Measurements from ENCODE around the gene CCNL2.

The CCNL2 gene

DNA sequence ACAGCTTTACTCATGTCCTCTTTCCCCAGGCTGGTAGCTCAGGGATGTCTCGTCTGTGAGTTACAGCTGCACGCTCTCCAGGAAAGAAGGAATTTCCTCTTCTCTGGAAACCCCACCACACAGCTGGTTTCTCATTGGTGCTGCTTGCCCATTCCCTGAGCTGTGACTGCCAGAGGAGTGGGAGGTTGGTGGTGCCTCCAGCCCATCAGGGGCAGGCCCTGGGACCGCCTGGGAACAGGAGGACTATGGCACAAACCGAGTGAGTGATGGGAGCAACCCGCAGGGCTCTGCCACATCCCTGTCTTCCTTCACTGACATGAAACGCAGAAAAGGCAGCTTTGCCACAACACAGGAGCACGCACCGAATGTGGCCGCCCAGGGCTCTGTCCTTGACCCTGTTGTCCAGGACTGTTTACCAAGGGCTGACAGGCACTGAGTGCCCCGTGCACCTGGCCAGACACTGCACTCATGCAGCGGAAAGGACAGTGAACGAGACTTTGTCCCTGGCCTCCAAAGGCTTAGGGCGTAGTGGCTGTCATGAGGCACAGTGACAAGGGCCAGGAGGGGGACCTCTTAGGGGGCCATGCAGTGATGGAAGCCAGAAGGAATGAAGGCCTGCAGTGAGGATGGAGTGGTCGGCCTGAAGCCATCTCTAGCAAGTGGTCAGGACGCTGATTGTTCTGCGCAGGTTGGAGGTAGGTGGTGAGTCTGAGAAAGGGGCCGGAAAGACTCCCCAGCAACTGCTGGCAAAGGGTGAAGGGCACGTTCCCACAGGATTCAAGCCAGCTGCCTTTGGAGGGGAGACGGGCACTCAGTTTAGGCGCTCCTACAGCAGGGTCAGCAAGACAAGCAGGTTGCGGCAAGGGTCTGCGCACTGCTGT, 1.7 kb upstream of the CCNL2 start:
- H3K36me3 ChIP-seq (ENCODE audit: insufficient read depth, low read depth, low read length): peaks cover 75% of the 10 kb centered on the region
- H3K9me3 ChIP-seq (ENCODE audit: insufficient read depth, low read depth, low read length): no peaks in the 10 kb centered on the region

GRCh38 chr1:1399872-1400575, 889 bp upstream of the CCNL2 start:
- Histone ChIP-seq H3K9ac (ENCODE audit: low read depth, low read length) (peak overlapping the region; percentile 98), H3K27me3 (ENCODE audit: insufficient read depth, low read length) (no peaks in the 10 kb centered on the region), H3K4me3 (ENCODE audit: low read length) (peak overlapping the region; percentile 98), H3K27ac (ENCODE audit: low read length) (peak overlapping the region; percentile 77), H3K4me1 (ENCODE audit: insufficient read depth, low read length) (peaks cover 11% of the 10 kb centered on the region), H3K9me3 (ENCODE audit: insufficient read depth, low read depth, low read length) (no peaks in the 10 kb centered on the region), H3K36me3 (ENCODE audit: insufficient read depth, low read depth, low read length) (peaks cover 75% of the 10 kb centered on the region)

More for the DNA sequence above, 1.7 kb upstream of the CCNL2 start:
- Histone ChIP-seq H3K9ac (ENCODE audit: low read depth, low read length) (peak overlapping the region; percentile 98; the same call in 1 of the 2 replicates), H3K4me1 (ENCODE audit: insufficient read depth, low read length) (peaks cover 11% of the 10 kb centered on the region), H3K27me3 (ENCODE audit: insufficient read depth, low read length) (no peaks in the 10 kb centered on the region), H3K4me3 (ENCODE audit: low read length) (peak overlapping the region; percentile 98), H3K27ac (ENCODE audit: low read length) (no peak overlapping the region)

DNA sequence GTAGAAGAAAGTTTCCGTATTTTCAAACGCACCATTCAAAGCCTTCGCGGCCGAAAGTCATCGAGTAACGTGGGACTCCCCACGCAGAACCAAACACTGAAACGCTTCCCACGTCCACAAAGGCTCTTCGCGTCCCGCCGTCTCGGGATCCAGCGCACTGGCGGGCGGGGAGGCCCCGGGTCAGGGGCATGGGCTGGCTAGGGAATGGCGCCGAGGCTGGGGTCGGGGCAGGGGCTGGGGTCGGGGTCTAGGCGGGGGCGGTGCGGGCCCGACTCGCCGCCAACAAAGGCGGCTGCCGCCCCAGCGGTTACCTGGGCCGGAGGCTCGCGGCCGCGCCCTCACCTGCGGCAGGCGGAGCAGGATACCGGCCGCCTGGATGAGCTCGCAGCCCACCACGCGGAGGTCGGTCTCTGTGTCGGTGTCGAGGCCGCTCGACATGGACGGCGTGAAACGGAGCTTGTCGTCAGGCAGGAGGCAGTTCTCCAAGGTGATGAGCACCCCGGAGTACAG, 403 bp downstream of the CCNL2 start:
- no peaks in the 10 kb centered on the region for H3K27me3 ChIP-seq (ENCODE audit: insufficient read depth, low read length)
- H3K4me1 ChIP-seq (ENCODE audit: insufficient read depth, low read length): peaks cover 11% of the 10 kb centered on the region
- peak overlapping the region; percentile 97 for H3K9ac ChIP-seq (ENCODE audit: low read depth, low read length)
- H3K27ac ChIP-seq (ENCODE audit: low read length): peak overlapping the region; percentile 58
- H3K9me3 ChIP-seq (ENCODE audit: insufficient read depth, low read depth, low read length): no peaks in the 10 kb centered on the region
- peaks cover 75% of the 10 kb centered on the region for H3K36me3 ChIP-seq (ENCODE audit: insufficient read depth, low read depth, low read length)
- peak overlapping the region; percentile 99 for H3K4me3 ChIP-seq (ENCODE audit: low read length)

DNA sequence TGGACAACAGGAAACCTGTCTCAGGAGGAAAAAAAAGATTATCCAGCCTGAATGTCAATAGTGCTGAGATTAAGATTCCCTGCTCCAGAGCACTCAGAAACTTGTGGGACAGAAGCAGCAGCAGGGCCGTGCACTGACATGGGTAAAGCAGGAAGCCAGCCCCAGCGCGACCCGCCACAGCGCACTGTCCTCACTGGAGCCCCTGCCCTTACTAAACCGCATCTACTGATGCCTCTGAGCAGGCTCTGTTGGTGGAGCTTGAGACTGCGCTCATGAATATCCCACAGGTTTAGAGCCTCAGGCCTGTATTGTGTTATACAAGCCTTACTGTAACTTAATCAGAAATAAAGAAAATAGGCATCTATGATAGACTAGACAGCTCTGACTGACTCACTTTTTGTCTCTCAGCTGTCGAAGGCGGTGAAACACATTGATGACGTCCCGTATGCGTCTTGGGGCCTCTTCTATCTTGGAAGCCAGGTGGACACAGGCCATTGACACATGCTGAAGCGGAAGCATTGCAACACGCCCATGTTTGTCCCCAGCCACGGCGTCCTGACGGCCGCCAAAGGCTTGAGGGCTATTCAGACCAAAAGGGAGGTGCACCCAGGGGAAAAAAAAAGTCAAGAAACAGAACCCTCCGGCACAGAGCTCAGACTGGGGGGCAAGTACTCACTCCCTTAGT, 1.2 kb downstream of the CCNL2 start:
- peak overlapping the region; percentile 99 for H3K4me3 ChIP-seq (ENCODE audit: low read length)
- H3K27ac ChIP-seq (ENCODE audit: low read length): no peak overlapping the region
- no peaks in the 10 kb centered on the region for H3K9me3 ChIP-seq (ENCODE audit: insufficient read depth, low read depth, low read length)
- H3K9ac ChIP-seq (ENCODE audit: low read depth, low read length): peak overlapping the region; percentile 97
- peaks cover 75% of the 10 kb centered on the region for H3K36me3 ChIP-seq (ENCODE audit: insufficient read depth, low read depth, low read length)
- H3K4me1 ChIP-seq (ENCODE audit: insufficient read depth, low read length): peaks cover 11% of the 10 kb centered on the region
- no peaks in the 10 kb centered on the region for H3K27me3 ChIP-seq (ENCODE audit: insufficient read depth, low read length)

DNA sequence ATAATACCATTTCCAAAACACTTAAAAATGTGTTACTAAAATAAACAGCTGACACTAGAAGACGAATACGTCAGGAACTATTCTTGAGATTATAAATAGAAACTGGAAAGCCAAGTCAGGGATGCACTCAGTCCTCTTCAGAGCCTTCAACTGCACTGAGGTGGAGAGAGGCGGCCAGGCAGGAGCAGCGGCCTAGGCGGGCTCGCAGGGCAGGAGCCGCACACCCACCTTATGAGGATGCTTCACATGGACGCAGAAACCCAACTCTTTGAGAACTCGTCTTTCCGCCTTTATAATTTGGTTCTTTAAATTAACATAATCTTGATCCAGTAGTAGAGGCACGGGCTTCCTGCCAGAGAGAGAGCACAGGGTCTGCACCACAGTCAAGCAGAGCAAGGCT, 4.0 kb downstream of the CCNL2 start:
- Histone ChIP-seq H3K9me3 (ENCODE audit: insufficient read depth, low read depth, low read length) (no peaks in the 10 kb centered on the region), H3K27me3 (ENCODE audit: insufficient read depth, low read length) (no peaks in the 10 kb centered on the region), H3K4me3 (ENCODE audit: low read length) (no peak overlapping the region), H3K4me1 (ENCODE audit: insufficient read depth, low read length) (0 out of 2 replicates have a peak, but pooled peaks cover 2% of the 10 kb centered on the region), H3K36me3 (ENCODE audit: insufficient read depth, low read depth, low read length) (peaks cover 76% of the 10 kb centered on the region), H3K9ac (ENCODE audit: low read depth, low read length) (no peak overlapping the region), H3K27ac (ENCODE audit: low read length) (no peak overlapping the region)

DNA sequence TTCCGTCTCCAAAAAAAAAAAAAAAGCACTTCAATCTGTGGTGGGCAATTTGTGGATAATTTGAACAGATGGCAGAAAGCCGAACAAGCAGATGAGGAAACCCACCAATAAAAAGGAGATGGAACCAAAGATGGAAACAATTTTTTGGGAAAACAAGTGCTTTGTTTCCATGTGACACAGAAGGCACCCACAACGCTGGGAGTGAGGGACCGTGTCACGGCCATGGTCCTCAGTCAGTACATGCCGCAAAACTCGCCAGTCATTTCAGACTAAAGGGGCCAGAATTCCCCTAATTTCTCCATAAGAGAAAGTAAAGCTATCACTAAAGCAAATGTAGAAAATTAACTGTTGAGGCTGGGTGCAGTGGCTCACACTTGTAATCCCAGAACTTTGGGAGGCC, 5.0 kb downstream of the CCNL2 start:
- Histone ChIP-seq H3K36me3 (ENCODE audit: insufficient read depth, low read depth, low read length) (peaks cover 86% of the 10 kb centered on the region), H3K9ac (ENCODE audit: low read depth, low read length) (no peak overlapping the region), H3K27me3 (ENCODE audit: insufficient read depth, low read length) (no peaks in the 10 kb centered on the region)

DNA sequence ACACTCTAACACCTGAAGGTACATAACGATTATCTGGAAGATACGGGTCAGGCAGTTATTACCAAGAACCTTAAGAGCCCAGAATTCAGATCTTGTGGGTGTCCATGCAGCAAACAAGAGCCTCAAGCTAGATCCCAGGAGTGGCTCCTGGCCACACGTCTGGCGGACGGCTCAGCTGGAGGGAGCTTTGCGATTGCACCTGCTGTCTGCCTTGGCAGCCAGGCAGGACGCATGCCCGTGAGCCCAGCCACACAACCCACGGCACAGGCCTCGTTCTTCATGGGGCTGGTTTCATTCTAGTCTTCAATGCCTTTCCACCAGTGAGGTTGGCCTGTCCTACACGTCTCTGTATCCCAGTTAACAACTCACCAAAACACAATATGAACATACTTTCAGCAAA, 5.7 kb downstream of the CCNL2 start:
- H3K36me3 ChIP-seq (ENCODE audit: insufficient read depth, low read depth, low read length): peaks cover 93% of the 10 kb centered on the region
- no peaks in the 10 kb centered on the region for H3K27me3 ChIP-seq (ENCODE audit: insufficient read depth, low read length)
- H3K9ac ChIP-seq (ENCODE audit: low read depth, low read length): no peak overlapping the region
- no peak overlapping the region for H3K4me3 ChIP-seq (ENCODE audit: low read length)
- 0 out of 2 replicates have a peak, but pooled peaks cover 2% of the 10 kb centered on the region for H3K4me1 ChIP-seq (ENCODE audit: insufficient read depth, low read length)
- H3K27ac ChIP-seq (ENCODE audit: low read length): no peak overlapping the region
- H3K9me3 ChIP-seq (ENCODE audit: insufficient read depth, low read depth, low read length): no peaks in the 10 kb centered on the region

More for the DNA sequence above, 5.0 kb downstream of the CCNL2 start:
- Histone ChIP-seq H3K4me1 (ENCODE audit: insufficient read depth, low read length) (0 out of 2 replicates have a peak, but pooled peaks cover 2% of the 10 kb centered on the region), H3K4me3 (ENCODE audit: low read length) (no peak overlapping the region), H3K27ac (ENCODE audit: low read length) (no peak overlapping the region), H3K9me3 (ENCODE audit: insufficient read depth, low read depth, low read length) (no peaks in the 10 kb centered on the region)

GRCh38 chr1:1393014-1393413, 6.1 kb downstream of the CCNL2 start:
- no peak overlapping the region for H3K27ac ChIP-seq (ENCODE audit: low read length)
- H3K4me1 ChIP-seq (ENCODE audit: insufficient read depth, low read length): no peaks in the 10 kb centered on the region
- peaks cover 95% of the 10 kb centered on the region for H3K36me3 ChIP-seq (ENCODE audit: insufficient read depth, low read depth, low read length)
- no peak overlapping the region for H3K4me3 ChIP-seq (ENCODE audit: low read length)
- no peaks in the 10 kb centered on the region for H3K9me3 ChIP-seq (ENCODE audit: insufficient read depth, low read depth, low read length)
- H3K9ac ChIP-seq (ENCODE audit: low read depth, low read length): no peak overlapping the region
- H3K27me3 ChIP-seq (ENCODE audit: insufficient read depth, low read length): no peaks in the 10 kb centered on the region

DNA sequence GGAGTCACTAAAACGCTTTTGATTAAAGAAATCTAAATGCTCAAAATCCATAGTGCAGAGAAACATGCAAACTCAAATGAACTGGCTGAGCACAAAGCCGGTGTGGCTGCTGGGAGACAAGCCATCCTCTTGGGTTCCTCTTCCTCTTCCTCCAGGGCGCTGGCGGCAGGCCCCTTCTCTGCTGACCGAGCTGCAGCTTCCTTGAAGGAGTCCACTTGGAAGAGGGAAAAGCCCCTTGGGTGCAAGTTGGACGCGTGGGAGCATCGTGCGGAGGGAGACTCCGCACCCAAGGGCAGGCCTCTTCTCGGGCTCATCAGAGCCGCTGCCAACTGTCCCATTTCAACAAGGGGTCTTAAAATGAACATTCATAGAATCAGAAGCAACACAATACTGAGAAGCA, 7.9 kb downstream of the CCNL2 start:
- no peaks in the 10 kb centered on the region for H3K4me1 ChIP-seq (ENCODE audit: insufficient read depth, low read length)
- no peaks in the 10 kb centered on the region for H3K9me3 ChIP-seq (ENCODE audit: insufficient read depth, low read depth, low read length)
- H3K36me3 ChIP-seq (ENCODE audit: insufficient read depth, low read depth, low read length): peaks cover 99% of the 10 kb centered on the region
- no peaks in the 10 kb centered on the region for H3K27me3 ChIP-seq (ENCODE audit: insufficient read depth, low read length)
- H3K27ac ChIP-seq (ENCODE audit: low read length): no peak overlapping the region
- H3K9ac ChIP-seq (ENCODE audit: low read depth, low read length): no peak overlapping the region
- H3K4me3 ChIP-seq (ENCODE audit: low read length): no peak overlapping the region

DNA sequence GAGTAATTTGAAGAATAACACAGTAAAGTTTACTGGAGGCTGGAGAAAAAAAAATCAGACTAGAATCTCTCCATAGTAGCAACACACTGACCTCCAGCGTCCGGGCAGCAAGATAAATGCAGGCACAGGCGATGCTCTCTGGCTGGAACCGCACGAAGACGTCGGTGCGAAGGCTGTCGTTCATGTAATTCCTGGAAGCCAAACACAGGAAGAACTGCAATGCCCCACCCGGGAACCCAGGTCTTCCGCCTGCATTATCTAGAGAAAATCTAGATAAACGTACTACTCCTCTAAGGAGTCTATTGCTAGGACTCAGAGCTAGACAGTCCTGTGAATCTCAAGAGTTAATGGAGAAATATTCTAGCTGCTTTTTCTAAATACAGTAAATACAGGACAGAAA, 8.5 kb downstream of the CCNL2 start:
- Histone ChIP-seq H3K27ac (ENCODE audit: low read length) (no peak overlapping the region), H3K36me3 (ENCODE audit: insufficient read depth, low read depth, low read length) (peaks cover 99% of the 10 kb centered on the region), H3K27me3 (ENCODE audit: insufficient read depth, low read length) (no peaks in the 10 kb centered on the region), H3K4me3 (ENCODE audit: low read length) (no peak overlapping the region), H3K9ac (ENCODE audit: low read depth, low read length) (no peak overlapping the region), H3K9me3 (ENCODE audit: insufficient read depth, low read depth, low read length) (no peaks in the 10 kb centered on the region), H3K4me1 (ENCODE audit: insufficient read depth, low read length) (no peaks in the 10 kb centered on the region)

DNA sequence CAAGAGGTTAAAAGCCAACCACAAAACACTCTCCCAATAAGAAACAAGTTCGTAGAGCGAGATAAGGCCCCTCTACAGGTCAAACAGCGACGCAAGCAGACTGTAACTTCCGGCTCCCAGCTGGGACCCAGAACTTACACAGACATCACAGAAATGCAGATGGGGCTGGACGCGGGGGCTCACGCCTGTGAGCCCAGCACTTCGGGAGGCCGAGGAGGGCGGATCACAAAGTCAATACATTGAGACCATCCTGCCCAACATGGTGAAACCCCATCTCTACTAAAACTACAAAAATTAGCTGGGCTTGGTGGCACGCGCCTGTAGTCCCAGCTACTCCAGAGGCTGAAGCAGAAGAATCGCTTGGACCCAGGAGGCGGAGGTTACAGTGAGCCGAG, 11.1 kb downstream of the CCNL2 start:
- Histone ChIP-seq H3K9ac (ENCODE audit: low read depth, low read length) (no peak overlapping the region), H3K9me3 (ENCODE audit: insufficient read depth, low read depth, low read length) (no peaks in the 10 kb centered on the region), H3K27me3 (ENCODE audit: insufficient read depth, low read length) (no peaks in the 10 kb centered on the region), H3K4me3 (ENCODE audit: low read length) (no peak overlapping the region), H3K27ac (ENCODE audit: low read length) (no peak overlapping the region), H3K4me1 (ENCODE audit: insufficient read depth, low read length) (no peaks in the 10 kb centered on the region), H3K36me3 (ENCODE audit: insufficient read depth, low read depth, low read length) (peaks cover 81% of the 10 kb centered on the region)
